ENCODE measurements around the gene FNBP1. TPM values are rescaled to one million over a fixed set of nuclear protein-coding genes. Genes with fewer than 3 reads are reported as not detected.
"Not testable (repeated sequence)": the region's sequence is repeated elsewhere in the genome, so short reads cannot be mapped to it uniquely, and the experiment has no call there.

The FNBP1 gene
- polyA plus RNA-seq, 6 donors from 2014 or later, result 103 to 178 (median 154) TPM

GRCh38 chr9:129968690-129969485 lies 74.1 kb downstream of the FNBP1 start:
- Mint-ChIP-seq H3K4me3 (no peak overlapping the region), H3K9me3 (no peaks in the 10 kb centered on the region), H3K4me1 (peaks cover 28 to 39% (median 30%) of the 10 kb centered on the region in 3 donors), H3K27me3 (no peaks in the 10 kb centered on the region), H3K27ac (peak overlapping the region in 5 of 6 donors; percentile 8 to 65 (median 46)), H3K36me3 (peaks cover 16 to 22% of the 10 kb centered on the region in 2 donors)
- ATAC-seq (ENCODE audit: low read depth in 2 of 2), result no peak
- no peak for DNase-seq

- Mint-ChIP-seq H3K36me3 (peaks cover 11 to 30% of the 10 kb centered on the region in 2 donors), H3K27me3 (no peaks in the 10 kb centered on the region), H3K4me1 (peaks cover 59 to 63% (median 63%) of the 10 kb centered on the region in 3 donors), H3K4me3 (peak overlapping the region in 1 of 8 donors; percentile 69), H3K27ac (peak overlapping the region; percentile 96 to 99 (median 97)), H3K9me3 (no peaks in the 10 kb centered on the region)
- ATAC-seq (ENCODE audit: low read depth in 2 of 2) (no peak), DNase-seq (no peak)
Observed at GRCh38 chr9:129964901-129965734, 77.9 kb downstream of the FNBP1 start.

GRCh38 chr9:129962889-129963703 lies 79.9 kb downstream of the FNBP1 start:
- DNase-seq (peak; percentile 80), ATAC-seq (ENCODE audit: low read depth in 2 of 2) (peak; percentile 99)
- Mint-ChIP-seq H3K27me3 (no peaks in the 10 kb centered on the region), H3K27ac (peak overlapping the region; percentile 91 to 99 (median 97)), H3K4me1 (peaks cover 55 to 64% (median 63%) of the 10 kb centered on the region in 3 donors), H3K4me3 (peak overlapping the region; percentile 67 to 92 (median 88)), H3K9me3 (no peaks in the 10 kb centered on the region), H3K36me3 (peaks cover 11 to 30% of the 10 kb centered on the region in 2 donors)

- DNase-seq (no peak), ATAC-seq (ENCODE audit: low read depth in 2 of 2) (no peak)
- peak overlapping the region; percentile 67 to 92 (median 88) for H3K4me3 Mint-ChIP-seq
- H3K9me3 Mint-ChIP-seq, result no peaks in the 10 kb centered on the region
- H3K27ac Mint-ChIP-seq, result peak overlapping the region; percentile 91 to 99 (median 97)
- H3K36me3 Mint-ChIP-seq, result peaks cover 11 to 30% of the 10 kb centered on the region in 2 donors
- peaks cover 55 to 64% (median 63%) of the 10 kb centered on the region in 3 donors for H3K4me1 Mint-ChIP-seq
- no peaks in the 10 kb centered on the region for H3K27me3 Mint-ChIP-seq
Observed at GRCh38 chr9:129962451-129962864, 80.5 kb downstream of the FNBP1 start.

GRCh38 chr9:129958796-129959195 lies 84.2 kb downstream of the FNBP1 start:
- DNase-seq, result no peak
- Mint-ChIP-seq H3K27ac (peak overlapping the region in 3 of 6 donors; percentile 70 to 97 (median 72)), H3K27me3 (no peaks in the 10 kb centered on the region), H3K9me3 (no peaks in the 10 kb centered on the region), H3K36me3 (peaks cover 4 to 16% of the 10 kb centered on the region in 2 donors), H3K4me3 (no peak overlapping the region), H3K4me1 (peaks cover 39 to 46% (median 41%) of the 10 kb centered on the region in 3 donors)
- no peak for ATAC-seq (ENCODE audit: low read depth in 2 of 2)

- no peak for DNase-seq
- Mint-ChIP-seq H3K27ac (peak overlapping the region; percentile 14 to 83 (median 47)), H3K9me3 (no peaks in the 10 kb centered on the region), H3K27me3 (no peaks in the 10 kb centered on the region), H3K4me3 (peak overlapping the region in 1 of 8 donors; percentile 56), H3K36me3 (peaks cover 4 to 7% of the 10 kb centered on the region in 2 donors), H3K4me1 (peaks cover 12 to 15% (median 14%) of the 10 kb centered on the region in 3 donors)
- ATAC-seq (ENCODE audit: low read depth in 2 of 2), result peak in 1 of 2 donors; percentile 32
Observed at GRCh38 chr9:129954868-129955550, 88.0 kb downstream of the FNBP1 start.

GRCh38 chr9:129953736-129954135 lies 89.3 kb downstream of the FNBP1 start:
- H3K4me3 Mint-ChIP-seq, result no peak overlapping the region
- peaks cover 14 to 17% (median 16%) of the 10 kb centered on the region in 3 donors for H3K4me1 Mint-ChIP-seq
- DNase-seq (no peak), ATAC-seq (ENCODE audit: low read depth in 2 of 2) (no peak)
- H3K27me3 Mint-ChIP-seq, result no peaks in the 10 kb centered on the region
- H3K27ac Mint-ChIP-seq, result peak overlapping the region in 4 of 6 donors; percentile 44 to 95 (median 74)
- H3K36me3 Mint-ChIP-seq, result peaks cover 7 to 11% of the 10 kb centered on the region in 2 donors
- H3K9me3 Mint-ChIP-seq, result no peaks in the 10 kb centered on the region

- H3K27me3 Mint-ChIP-seq, result no peaks in the 10 kb centered on the region
- peak overlapping the region in 4 of 6 donors; percentile 4 to 87 (median 72) for H3K27ac Mint-ChIP-seq
- peaks cover 14 to 17% (median 17%) of the 10 kb centered on the region in 3 donors for H3K4me1 Mint-ChIP-seq
- no peak for DNase-seq
- H3K36me3 Mint-ChIP-seq, result peaks cover 7 to 10% of the 10 kb centered on the region in 2 donors
- H3K9me3 Mint-ChIP-seq, result no peaks in the 10 kb centered on the region
- no peak overlapping the region for H3K4me3 Mint-ChIP-seq
- ATAC-seq (ENCODE audit: low read depth in 2 of 2), result no peak
Observed at GRCh38 chr9:129952337-129952736, 90.7 kb downstream of the FNBP1 start.

- Mint-ChIP-seq H3K4me3 (no peak overlapping the region), H3K27me3 (no peaks in the 10 kb centered on the region), H3K9me3 (no peaks in the 10 kb centered on the region), H3K4me1 (peaks cover 15 to 30% (median 25%) of the 10 kb centered on the region in 3 donors), H3K36me3 (peaks cover 3 to 7% of the 10 kb centered on the region in 2 donors), H3K27ac (peak overlapping the region in 2 of 6 donors; percentile 32 to 88)
- ATAC-seq (ENCODE audit: low read depth in 2 of 2), result no peak
- DNase-seq, result no peak
Observed at GRCh38 chr9:129949821-129950220, 93.2 kb downstream of the FNBP1 start.

- not testable (repeated sequence) for H3K27me3 Mint-ChIP-seq; H3K9me3 Mint-ChIP-seq; DNase-seq; ATAC-seq (ENCODE audit: low read depth in 2 of 2); H3K27ac Mint-ChIP-seq; H3K4me3 Mint-ChIP-seq
- Mint-ChIP-seq H3K4me1 (peaks cover 20 to 35% (median 33%) of the 10 kb centered on the region in 3 donors), H3K36me3 (peaks cover 7 to 11% of the 10 kb centered on the region in 2 donors)
Observed at GRCh38 chr9:129948626-129949025, 94.4 kb downstream of the FNBP1 start.

- DNase-seq (no peak), ATAC-seq (ENCODE audit: low read depth in 2 of 2) (no peak)
- peaks cover 22 to 44% (median 28%) of the 10 kb centered on the region in 3 donors for H3K4me1 Mint-ChIP-seq
- H3K4me3 Mint-ChIP-seq, result peak overlapping the region in 6 of 8 donors; percentile 4 to 69 (median 35)
- H3K27me3 Mint-ChIP-seq, result no peaks in the 10 kb centered on the region
- H3K36me3 Mint-ChIP-seq, result peaks cover 22 to 23% of the 10 kb centered on the region in 2 donors
- H3K27ac Mint-ChIP-seq, result peak overlapping the region; percentile 28 to 93 (median 72)
- peaks cover 0 to 9% (median 6%) of the 10 kb centered on the region in 7 donors for H3K9me3 Mint-ChIP-seq
Observed at GRCh38 chr9:129946246-129946995, 96.6 kb downstream of the FNBP1 start.
